H1 (cell line): ENCODE measurements around the gene GBP4. TPM values are rescaled to one million over a fixed set of nuclear protein-coding genes. Genes with fewer than 3 reads are reported as not detected.

Experiments used
- polyA plus RNA-seq, 7 experiments: library from polyadenylated mRNA; depleted of rRNA in 3 of 7; stranded (reverse) in 5 of 7; unstranded in 2 of 7; fragments of >200 nt in 5 of 7; fragments of 200-250 nt in 2 of 7; gene quantifications; 1 replicate in 5 of 7; 2 replicates in 1 of 7; 4 replicates in 1 of 7; pipeline versions ENCODE4 v1.2.1 to v1.2.3, GENCODE V29; 2011 to 2013; ENCODE audit warnings: missing spikeins in 2 of 7, mixed read lengths in 2 of 7
- total RNA-seq: library from RNA; stranded (reverse); fragmentation: NEBNext Ultra II Directional; extraction: Animal tissue kit (Norgen Biotek cat#: 25700); gene quantifications from 2 replicates; pipeline ENCODE4 v1.2.1, GENCODE V29; 2021
- TF ChIP-seq, protein P1 (sequence below): fragments of 300-600 bp; sonication (generic); IDR thresholded peaks from 2 replicates; pipeline ENCODE4 v1.7.1; 2012; ENCODE audit warnings: low read length, moderate library complexity, mild to moderate bottlenecking, inconsistent platforms; ENCODE audit not compliant: insufficient replicate concordance

GBP4 gene
- total and polyA plus RNA-seq, 2 of the 8 experiments (the other 6 are each of a cell fraction or from before 2014, with no cell fraction given), result 0.02 TPM; not detected in 1

DNA sequence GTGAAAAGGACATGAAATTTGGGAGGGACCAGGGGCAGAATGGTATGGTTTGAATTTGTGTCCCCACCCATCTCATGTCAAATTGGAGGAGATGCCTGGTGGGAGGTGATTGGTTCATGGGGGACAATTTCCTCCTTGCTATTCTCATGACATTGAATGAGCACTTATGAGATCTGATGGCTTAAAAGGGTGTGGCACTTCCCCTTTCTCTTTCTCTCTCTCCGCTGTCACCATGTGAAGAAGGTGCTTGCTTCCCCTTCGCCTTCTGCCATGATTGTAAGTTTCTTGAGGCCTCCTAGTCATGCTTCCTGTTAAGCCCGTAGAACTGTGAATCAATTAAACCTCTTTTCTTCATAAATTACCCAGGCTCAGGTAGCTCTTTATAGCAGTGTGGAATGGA is 7.6 kb upstream of the GBP4 start (continued):
- TF ChIP-seq, protein P1, sequence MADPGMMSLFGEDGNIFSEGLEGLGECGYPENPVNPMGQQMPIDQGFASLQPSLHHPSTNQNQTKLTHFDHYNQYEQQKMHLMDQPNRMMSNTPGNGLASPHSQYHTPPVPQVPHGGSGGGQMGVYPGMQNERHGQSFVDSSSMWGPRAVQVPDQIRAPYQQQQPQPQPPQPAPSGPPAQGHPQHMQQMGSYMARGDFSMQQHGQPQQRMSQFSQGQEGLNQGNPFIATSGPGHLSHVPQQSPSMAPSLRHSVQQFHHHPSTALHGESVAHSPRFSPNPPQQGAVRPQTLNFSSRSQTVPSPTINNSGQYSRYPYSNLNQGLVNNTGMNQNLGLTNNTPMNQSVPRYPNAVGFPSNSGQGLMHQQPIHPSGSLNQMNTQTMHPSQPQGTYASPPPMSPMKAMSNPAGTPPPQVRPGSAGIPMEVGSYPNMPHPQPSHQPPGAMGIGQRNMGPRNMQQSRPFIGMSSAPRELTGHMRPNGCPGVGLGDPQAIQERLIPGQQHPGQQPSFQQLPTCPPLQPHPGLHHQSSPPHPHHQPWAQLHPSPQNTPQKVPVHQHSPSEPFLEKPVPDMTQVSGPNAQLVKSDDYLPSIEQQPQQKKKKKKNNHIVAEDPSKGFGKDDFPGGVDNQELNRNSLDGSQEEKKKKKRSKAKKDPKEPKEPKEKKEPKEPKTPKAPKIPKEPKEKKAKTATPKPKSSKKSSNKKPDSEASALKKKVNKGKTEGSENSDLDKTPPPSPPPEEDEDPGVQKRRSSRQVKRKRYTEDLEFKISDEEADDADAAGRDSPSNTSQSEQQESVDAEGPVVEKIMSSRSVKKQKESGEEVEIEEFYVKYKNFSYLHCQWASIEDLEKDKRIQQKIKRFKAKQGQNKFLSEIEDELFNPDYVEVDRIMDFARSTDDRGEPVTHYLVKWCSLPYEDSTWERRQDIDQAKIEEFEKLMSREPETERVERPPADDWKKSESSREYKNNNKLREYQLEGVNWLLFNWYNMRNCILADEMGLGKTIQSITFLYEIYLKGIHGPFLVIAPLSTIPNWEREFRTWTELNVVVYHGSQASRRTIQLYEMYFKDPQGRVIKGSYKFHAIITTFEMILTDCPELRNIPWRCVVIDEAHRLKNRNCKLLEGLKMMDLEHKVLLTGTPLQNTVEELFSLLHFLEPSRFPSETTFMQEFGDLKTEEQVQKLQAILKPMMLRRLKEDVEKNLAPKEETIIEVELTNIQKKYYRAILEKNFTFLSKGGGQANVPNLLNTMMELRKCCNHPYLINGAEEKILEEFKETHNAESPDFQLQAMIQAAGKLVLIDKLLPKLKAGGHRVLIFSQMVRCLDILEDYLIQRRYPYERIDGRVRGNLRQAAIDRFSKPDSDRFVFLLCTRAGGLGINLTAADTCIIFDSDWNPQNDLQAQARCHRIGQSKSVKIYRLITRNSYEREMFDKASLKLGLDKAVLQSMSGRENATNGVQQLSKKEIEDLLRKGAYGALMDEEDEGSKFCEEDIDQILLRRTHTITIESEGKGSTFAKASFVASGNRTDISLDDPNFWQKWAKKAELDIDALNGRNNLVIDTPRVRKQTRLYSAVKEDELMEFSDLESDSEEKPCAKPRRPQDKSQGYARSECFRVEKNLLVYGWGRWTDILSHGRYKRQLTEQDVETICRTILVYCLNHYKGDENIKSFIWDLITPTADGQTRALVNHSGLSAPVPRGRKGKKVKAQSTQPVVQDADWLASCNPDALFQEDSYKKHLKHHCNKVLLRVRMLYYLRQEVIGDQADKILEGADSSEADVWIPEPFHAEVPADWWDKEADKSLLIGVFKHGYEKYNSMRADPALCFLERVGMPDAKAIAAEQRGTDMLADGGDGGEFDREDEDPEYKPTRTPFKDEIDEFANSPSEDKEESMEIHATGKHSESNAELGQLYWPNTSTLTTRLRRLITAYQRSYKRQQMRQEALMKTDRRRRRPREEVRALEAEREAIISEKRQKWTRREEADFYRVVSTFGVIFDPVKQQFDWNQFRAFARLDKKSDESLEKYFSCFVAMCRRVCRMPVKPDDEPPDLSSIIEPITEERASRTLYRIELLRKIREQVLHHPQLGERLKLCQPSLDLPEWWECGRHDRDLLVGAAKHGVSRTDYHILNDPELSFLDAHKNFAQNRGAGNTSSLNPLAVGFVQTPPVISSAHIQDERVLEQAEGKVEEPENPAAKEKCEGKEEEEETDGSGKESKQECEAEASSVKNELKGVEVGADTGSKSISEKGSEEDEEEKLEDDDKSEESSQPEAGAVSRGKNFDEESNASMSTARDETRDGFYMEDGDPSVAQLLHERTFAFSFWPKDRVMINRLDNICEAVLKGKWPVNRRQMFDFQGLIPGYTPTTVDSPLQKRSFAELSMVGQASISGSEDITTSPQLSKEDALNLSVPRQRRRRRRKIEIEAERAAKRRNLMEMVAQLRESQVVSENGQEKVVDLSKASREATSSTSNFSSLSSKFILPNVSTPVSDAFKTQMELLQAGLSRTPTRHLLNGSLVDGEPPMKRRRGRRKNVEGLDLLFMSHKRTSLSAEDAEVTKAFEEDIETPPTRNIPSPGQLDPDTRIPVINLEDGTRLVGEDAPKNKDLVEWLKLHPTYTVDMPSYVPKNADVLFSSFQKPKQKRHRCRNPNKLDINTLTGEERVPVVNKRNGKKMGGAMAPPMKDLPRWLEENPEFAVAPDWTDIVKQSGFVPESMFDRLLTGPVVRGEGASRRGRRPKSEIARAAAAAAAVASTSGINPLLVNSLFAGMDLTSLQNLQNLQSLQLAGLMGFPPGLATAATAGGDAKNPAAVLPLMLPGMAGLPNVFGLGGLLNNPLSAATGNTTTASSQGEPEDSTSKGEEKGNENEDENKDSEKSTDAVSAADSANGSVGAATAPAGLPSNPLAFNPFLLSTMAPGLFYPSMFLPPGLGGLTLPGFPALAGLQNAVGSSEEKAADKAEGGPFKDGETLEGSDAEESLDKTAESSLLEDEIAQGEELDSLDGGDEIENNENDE, result no peak
